ENCODE data around the gene HPSE2.

The HPSE2 gene

GRCh38 chr10:98453729-98454128 is 781.9 kb downstream of the HPSE2 start:
- DNase-seq: no peak

DNA sequence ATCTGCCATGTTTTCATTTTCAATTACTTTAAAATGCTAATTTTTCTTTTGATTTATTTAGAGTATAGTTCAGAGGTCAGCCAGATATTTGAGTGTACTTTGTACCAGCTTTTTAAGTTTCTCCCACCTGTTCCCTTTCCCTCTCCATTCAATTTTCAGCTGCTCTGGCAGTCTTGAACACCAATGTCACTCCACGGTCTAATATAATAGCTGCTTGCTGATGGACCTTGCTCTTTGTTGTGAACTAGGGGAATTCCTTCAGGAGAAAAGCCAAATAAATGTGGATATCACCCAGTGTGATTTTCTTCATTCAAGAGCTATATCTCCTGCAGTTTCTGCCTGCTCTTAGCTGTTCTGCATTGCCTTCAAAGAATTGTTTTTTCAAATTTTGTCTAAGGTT is 785.0 kb downstream of the HPSE2 start:
- no peak for DNase-seq

GRCh38 chr10:98449287-98449686 is 786.4 kb downstream of the HPSE2 start:
- no peak for DNase-seq

DNA sequence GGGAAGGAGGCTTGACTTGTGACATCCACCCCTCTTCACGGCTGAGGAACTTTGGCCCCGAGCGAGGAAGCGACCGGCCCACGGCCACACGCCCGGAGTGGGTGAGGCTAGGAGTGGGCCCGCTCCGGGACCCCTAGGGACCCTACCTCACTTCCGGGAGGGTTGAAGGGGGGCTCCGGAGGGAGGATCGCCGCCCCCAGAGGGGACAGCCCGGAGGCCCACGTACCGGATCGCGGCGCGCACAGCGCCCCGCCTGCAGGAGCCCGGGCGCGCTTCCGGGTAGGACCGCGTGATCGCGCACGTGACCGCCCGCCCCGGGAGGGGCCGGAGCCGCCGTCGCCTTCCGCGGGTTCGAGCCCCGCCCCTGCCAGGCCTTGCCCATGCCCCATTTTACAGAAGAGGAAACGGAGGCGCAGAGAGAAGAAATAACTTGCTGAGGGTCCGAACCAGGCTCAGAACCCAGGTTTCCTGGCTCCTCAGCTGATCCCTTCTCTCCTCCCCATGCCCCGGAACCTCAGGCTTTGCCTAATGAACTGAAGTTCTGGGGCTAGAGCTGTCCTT is 788.9 kb downstream of the HPSE2 start, which contains the start of gene HPS1:
Gene HPS1 (minus strand): TSS at position 275 of the 561 bp plus-strand sequence. CDS start 3,695 bp downstream, outside the sequence.
- peak; percentile 84 for DNase-seq

DNA sequence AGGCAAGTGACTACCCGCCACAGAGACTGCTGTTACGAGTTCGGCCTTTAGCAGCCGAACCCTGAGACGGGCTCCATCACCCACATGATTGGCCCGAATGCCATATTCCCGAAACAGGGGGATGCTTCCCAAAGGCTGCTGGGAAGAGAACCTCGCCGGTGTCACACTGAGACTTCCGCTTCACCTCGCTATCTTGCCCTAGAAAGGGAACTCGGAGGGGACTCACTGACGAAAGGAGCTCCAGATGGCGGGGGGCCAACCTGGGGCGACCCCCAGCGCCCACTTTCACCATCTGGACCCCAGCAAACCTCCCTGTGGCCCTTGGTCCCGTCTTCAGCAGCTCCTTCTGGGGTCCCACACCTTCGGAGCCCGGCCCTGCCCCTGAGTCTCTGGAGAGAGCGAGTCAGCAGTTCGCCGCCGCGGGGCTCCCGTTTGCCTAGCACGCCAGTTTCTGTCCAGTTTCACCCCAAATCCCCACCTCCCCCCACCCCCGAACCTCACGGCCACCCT is 789.4 kb downstream of the HPSE2 start:
- DNase-seq: peak; percentile 69

DNA sequence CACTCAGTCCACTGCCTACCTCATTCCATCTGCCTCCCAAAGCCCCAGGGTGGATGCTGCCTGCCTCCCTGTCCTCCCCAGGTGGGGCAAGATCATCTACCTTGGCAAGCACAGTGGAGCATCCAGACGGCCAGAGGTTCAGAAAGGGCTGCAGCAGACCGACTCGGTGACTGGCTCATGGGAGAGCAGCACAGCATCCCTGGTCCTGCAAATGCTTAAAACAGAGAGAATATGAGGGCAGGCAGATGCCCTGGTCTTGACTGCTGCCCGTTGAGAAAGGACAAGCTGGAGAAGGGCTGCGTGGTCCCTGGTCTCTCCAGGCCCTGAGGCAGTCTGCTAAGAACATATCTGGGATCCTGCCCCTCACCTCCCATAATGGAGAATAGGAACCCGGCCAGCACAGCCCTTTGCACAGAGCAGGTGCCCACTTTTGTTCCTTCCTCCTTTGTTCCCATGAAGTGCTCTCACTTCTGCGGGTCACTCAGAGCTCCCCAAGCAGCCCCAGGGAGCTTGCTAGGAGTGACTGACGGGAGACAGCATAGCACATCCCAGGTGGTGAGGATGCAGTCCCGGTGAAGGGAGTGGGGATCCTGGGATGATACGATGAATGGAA is 790.3 kb downstream of the HPSE2 start:
- no peak for DNase-seq

GRCh38 chr10:98444314-98445006 is 791.2 kb downstream of the HPSE2 start:
- no peak for DNase-seq

GRCh38 chr10:98438715-98439114 is 796.9 kb downstream of the HPSE2 start:
- no peak for DNase-seq

DNA sequence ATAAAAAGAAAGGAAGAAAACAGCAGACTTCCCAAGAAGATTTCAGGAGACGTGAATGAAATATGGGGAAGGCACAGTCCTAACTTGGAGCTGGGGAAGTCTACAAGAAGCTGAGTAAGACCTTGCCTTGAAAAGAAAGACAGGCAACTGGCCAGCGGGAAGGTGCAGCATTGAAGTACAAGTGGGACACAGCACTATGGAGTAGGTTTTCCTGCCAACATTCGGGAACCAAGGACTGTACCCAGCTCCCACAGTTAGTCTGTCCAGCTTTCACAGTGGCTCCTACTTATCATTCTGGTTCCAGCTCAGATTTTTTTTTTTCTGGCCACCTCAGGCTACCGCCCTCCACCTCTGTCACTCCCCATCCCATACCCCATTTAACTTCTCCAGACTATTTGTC is 798.9 kb downstream of the HPSE2 start:
- DNase-seq: no peak

DNA sequence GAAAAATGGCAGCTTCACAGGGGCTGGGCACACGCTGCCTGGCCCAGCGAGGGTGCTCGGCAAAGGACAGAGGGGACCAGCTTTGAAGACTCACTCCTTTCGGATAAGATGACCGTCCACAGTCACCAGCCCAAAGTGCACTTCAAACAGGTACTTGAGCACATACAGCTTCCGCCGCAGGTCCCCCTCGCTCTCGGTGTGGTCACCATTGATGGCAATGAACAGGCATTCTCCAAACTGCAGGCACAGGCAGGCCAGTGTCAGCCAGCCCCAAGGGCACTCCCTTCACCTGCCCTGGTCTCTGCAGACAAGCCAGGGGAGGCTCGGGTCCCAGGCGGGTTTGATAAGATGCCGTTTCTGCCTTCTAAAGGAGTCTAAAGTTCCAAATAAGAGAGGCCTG is 800.5 kb downstream of the HPSE2 start:
- DNase-seq: no peak

DNA sequence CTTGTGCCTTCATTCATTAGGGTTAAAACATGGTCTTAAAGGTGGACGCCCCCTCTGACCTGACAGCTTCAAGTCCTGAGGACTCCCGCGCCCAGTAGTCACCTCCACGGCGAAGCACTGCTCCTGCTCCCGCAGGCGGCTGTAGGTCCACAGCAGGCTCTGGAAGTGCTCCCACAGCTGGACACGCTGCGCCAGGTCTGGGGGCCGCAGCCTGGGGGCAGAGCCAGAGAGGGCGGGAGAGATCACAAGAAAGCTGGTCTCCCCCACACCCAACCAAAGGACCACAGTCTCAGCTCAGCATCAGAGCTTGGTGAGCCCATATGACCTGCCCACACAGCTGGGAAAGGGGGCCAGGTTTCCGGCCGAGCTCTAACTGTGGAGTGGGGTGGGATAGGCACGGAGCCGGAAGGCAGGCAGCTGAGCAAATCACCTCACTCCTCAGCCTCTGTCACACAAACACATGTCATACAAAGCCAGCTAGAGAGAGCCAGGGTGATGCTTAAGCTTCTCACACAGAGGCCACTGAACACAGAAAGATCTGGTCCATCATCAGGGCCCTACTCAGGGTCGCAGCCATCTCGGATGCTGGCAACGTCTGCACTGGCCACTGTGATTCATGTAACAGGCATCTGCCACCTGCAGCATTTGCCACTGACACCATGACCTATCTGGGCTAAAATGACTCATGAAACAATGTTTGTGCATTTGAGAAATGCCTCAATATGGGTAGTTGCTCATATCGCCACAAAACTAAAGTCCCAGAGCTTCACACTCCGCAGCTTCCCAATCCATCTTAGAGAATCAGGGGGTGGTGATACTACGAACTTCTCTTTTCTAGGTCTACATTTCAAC is 801.5 kb downstream of the HPSE2 start:
- no peak for DNase-seq

- no peak for DNase-seq
Observed at GRCh38 chr10:98433371-98433770, 802.3 kb downstream of the HPSE2 start.

DNA sequence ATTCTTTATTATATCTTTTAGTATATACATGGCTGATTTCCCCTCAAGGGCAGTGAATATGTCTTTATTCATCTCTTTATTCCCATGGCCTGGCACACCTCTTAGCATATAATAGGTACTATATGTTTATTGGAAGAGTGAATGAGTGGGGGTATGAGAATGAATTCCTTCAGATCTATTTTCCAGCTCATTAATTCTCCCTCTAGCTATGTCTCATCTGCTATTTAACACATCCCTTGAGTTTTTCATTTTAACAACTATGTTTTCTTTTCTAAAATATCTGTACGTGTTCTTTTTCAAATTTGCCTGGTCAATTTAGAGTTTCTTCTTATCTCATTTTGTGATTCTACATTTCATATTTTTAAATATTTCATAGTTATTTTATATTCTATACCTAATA is 803.3 kb downstream of the HPSE2 start:
- DNase-seq: no peak

DNA sequence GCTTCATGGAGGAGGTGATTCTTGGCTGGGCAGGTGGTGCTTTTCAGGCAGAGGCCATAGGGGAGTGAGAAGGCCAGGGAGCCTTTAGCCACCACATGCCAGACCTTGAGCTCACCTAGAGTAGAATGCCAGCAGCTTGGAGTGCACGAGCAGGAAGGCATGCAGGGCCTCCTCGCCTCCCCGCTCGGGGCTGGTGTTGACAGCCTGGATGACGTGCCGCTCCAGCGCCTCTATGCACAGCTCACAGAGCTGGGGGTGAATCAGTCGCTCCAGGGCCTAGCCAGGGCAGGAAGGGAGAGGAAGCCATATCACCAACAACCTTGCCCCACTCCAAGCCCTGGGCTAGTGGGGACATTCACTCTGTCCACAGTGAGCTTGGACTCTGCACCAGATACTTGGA is 804.6 kb downstream of the HPSE2 start:
- no peak for DNase-seq

GRCh38 chr10:98430427-98430826 is 805.2 kb downstream of the HPSE2 start:
- DNase-seq: no peak

DNA sequence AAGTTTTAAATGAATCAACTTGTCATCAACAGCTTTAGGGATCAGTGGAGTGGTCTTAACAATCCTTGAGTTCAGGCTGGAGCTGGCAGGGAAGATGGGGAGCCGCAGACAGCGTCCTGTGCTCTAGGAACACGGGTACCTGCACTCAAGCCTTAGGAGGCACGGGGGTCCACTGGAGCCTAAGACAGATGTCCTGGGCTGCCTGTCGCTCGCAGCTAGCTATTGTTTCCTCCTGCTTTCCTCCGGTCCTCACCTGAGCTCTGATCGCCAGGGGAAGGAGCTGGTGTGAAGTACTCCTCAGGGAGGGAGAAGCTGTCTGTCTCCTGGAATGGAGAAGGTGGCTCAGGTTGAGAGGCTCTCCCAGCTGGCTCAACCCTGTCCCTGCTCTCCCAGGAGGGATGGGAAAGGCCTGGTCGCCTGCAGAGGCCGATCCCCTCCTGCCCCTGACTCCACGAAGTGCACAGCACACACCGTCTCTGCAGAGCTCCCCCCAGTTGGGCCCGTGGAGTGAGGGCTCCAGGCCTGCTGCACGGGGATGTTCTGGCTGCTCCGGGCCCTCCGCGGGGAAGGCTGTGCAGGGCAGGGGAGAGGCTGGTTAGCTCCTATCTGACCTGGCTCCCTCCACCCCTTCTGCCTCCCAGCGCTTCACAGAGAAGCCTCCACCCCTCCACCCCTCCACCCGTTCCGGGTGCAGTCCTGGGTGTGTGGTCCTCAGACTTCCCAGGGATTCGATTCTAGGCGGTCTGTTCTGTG is 806.2 kb downstream of the HPSE2 start:
- no peak for DNase-seq

GRCh38 chr10:98427011-98427515 is 808.6 kb downstream of the HPSE2 start:
- DNase-seq: no peak

GRCh38 chr10:98425511-98426352 is 809.9 kb downstream of the HPSE2 start:
- DNase-seq: peak; percentile 36

DNA sequence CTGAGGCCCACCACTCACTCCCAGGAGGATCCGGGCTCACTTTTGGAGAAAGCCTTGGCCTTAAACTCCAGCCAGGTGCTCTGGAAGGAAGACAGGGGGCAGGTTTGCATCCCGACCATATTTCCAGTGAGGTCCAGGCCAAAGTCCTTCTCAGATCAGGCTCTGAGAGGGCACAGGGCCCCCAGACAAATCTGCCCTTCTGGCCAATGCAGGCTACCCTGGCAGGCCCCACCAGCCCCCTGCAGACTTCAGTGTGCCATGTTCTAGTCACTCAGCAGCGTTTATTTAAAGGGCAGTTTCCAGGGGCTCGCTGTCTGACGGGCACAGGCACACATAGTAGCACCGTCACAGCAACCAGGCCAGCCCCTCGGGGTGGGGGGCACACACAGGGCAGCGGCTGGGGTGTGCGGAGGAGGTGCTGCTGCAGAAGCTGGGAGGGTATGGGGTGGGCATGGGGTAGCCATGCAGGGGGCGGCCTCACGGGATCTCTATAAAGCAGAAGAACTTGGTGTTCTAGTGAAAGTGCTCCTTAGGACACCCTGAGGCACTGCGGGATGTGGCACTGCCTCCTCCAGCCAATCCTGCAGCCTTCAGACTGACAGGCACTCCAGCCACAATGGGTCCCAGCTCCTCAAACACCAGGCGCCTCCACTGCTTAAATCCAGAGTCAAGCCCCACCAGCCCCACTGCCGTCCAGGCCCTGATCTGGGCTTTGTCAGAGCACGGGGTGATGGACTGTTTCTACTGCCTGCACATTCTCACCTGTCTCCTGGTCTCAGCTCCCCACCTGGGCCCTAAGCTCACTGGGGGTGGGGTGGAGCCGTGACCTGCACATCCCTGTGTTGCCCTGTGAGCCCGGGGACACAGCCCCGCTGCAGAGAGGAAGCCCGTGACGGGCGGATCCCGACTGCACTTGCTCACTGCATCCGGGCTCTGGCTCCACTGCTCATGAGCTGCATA is 811.1 kb downstream of the HPSE2 start:
- DNase-seq: no peak

DNA sequence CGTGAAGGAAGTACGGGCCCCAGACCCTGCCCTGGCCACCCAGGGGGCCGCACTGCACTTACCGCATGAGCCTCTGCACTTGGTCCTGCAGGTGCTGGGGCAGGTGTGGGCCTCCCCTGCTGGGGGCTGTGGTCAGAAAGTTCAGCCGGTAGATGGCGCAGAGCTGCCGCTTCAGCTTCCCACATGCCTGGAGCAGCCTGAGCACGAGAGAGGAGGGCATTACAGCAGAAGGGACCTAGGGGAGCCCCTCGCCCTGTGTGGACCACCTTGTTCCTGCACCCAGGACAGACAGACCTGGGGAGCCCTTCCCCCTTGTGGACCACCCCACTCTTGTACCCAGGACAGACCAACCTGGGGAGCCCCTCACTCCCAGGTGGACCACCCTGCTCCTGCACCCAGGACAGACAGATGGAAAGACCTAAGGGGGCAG is 811.9 kb downstream of the HPSE2 start:
- no peak for DNase-seq
